NCI-H748 treated with DMSO at 0.1 percent for 48 hours (cell line): ENCODE measurements around the gene CACNA1A.
A peak's percentile ranks its signal among the peaks of the same experiment; 100 is the strongest.
"Not testable (repeated sequence)": the region's sequence is repeated elsewhere in the genome, so short reads cannot be mapped to it uniquely, and the experiment has no call there.

Source experiments
- DNase-seq: peaks from one replicate; lab custom pipeline; 2025; lab: John Stamatoyannopoulos, UW

The CACNA1A gene

GRCh38 chr19:13198634-13199033 is 307.6 kb downstream of the CACNA1A start:
- no peak for DNase-seq

- no peak for DNase-seq
These were observed 310.6 kb downstream of the CACNA1A start for GRCh38 chr19:13195678-13196077.

- no peak for DNase-seq
These were observed 315.3 kb downstream of the CACNA1A start for GRCh38 chr19:13190781-13191540.

DNA sequence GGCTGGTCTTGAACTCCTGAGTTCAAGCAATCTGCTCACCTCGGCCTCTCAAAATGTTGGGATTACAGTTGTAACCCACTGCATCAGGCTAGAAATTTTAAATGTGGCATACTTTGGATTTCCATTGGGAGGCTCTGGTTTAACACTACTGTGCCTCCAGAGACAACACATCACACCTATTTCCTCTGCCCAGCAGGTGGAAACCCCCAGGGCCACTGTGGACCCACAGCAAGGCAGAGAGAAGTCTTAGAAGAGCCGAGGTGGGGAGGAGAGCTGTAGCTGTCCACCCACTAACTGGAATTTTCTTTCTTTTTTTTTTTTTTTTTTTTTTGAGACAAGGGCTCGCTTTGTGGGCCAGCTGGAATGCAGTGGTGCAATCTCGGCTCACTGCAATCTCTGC is 316.7 kb downstream of the CACNA1A start:
- no peak for DNase-seq

GRCh38 chr19:13187419-13187818 is 318.9 kb downstream of the CACNA1A start:
- no peak for DNase-seq

GRCh38 chr19:13186688-13187087 is 319.6 kb downstream of the CACNA1A start:
- not testable (repeated sequence) for DNase-seq

DNA sequence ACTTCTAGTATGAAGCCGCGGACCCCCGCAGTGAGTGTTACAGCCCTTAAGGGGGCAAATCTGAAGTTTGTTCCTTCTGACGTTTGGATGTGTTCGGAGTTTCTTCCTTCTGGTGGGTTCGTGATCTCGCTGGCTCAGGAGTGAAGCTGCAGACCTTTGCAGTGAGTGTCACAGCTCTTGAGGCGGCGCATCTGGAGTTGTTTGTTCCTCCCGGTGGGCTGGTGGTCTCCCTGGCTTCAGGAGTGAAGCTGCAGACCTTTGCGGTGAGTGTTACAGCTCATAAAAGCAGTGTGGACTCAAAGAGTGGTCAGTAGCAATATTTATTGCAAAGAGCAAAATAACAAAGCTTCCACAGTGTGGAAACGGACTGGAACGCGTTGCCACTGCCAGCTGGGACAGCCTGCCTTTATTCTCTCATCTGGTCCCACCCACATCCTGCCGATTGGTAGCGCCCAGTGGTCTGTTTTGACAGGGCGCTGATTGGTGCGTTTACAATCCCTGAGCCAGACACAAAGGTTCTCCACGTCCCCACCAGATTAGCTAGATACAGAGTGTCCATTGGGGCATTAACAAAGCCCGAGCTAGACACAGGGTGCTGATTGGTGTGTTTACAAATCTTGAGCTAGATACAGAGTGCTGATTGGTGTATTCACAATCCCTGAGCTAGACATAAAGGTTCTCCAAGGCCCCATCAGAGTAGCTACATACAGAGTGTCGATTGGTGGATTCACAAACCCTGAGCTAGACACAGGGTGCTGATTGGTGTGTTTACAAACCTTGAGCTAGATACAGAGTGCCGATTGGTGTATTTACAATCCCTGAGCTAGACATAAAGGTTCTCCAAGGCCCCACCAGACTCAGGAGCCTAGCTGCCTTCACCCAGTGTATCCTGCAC is 320.3 kb downstream of the CACNA1A start:
- not testable (repeated sequence) for DNase-seq

- DNase-seq = not testable (repeated sequence)
These were observed 321.4 kb downstream of the CACNA1A start for GRCh38 chr19:13184926-13185325.

GRCh38 chr19:13181747-13182388 is 324.4 kb downstream of the CACNA1A start:
- DNase-seq = no peak

- DNase-seq = not testable (repeated sequence)
These were observed 328.0 kb downstream of the CACNA1A start for GRCh38 chr19:13178291-13178690.

DNA sequence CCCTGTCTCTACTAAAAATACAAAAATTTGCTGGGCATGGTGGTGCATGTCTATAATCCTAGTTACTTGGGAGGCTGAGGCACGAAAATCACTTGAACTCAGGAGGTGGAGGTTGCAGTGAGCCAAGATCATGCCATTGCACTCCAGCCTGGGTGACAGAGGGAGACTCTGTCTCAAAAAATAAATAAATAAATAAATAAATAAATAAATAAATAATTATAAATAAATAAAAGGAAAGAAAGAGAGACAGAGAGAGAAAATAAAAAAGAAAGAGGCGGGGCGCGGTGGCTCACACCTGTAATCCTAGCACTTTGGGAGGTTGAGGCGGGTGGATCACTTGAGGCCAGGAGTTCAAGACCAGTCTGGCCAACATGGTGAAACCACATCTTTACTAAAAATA is 328.7 kb downstream of the CACNA1A start:
- not testable (repeated sequence) for DNase-seq

DNA sequence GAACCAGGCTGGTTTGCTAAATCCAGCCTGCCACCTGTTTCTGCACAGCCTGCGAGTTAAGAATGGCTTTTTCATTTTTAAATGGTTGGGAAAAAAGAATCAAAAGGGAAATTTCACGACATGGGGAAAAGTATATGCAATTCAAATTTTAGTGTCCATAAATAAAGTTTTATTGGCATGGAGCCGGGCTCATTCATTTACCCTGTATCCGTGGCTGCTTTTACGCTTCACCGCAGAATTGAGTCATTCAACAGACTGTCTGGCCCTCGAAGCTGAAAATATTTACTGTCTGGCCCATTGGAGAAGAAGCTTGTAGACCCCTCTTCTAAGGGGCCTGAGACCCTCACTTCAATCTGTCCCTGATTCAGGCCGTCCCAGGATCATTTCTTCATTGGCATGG is 329.9 kb downstream of the CACNA1A start:
- DNase-seq = no peak

DNA sequence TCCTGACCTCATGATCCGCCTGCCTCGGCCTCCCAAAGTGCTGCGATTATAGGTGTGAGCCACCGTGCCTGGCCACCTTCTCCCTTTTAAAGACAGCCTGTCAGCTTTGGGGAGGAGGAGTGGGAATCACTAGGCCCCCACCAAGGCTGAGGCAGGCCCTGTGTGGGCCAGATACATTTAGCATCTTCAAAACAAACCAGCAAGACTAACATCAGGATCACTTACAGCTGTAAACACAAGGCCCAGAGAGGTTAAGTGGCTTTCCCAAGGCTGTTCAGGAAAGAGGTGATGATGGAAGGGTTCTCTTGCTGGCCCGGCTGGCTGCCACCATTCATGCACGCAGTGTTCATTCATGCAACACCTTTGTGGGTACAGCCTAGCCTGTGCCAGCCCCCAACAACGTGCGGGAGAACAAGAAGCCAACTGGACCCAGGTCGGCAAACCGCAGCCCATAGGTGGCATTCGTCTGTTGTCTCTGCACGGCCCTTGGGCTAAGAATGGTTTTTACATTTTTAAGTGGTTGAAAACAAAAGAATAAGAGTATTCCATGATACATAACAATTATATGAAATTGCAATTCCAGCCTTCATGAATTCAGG is 333.0 kb downstream of the CACNA1A start:
- DNase-seq = no peak

DNA sequence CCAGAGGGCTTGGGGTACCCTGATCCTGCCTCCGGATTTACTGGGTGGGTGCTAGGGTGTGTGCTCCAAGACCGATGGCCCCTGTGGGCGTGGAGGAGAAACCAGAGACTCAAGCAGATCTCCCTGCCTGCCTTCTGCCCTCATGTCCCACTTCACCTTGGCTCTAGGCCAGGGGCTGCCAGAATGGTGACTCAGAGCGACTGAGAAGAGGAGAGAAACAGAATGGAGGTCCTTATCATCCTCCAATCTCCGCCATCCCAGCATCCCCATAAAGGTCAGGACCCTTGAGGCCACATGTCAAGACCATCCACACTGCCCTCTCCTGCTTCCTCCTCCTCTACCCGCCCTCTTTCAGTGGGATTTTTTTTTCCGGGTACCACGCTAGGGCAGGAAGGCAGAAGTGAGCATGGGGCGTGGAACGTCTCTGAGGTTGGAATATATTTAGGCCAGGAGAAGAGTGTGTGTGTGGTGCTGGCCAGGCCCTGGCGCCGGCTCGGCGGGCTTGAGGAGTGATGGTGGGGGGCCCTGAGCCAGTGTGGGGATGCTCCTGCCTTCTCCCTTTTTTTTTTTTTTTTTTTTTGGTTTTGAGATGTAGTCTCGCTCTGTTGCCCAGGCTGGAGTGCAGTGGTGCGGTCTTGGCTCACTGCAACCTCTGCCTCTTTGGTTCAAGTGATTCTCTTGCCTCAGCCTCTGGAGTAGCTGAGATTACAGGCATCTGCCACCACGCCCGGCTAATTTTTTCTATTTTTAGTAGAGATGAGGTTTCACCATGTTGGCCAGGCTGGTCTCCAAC is 333.7 kb downstream of the CACNA1A start:
- no peak for DNase-seq

GRCh38 chr19:13171146-13171545 is 335.1 kb downstream of the CACNA1A start:
- no peak for DNase-seq

DNA sequence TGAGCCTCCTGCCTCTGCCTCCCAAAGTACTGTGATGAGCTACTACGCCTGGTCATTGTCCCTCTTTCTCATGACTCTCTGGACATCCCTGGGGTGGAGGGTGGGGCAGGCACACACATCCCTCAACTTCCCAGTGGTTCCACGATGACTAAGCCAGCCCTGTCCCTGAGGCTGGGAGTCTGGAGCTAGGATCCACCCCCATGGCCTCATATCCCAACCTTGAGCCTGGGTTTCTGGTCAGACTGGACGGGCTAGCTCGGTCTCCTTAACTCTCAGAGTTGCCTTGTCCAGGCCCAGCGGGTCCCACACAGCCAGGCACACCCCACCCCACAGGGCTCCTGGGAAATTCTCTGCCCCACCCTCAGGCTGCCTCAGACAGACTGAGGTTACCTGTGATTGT is 336.5 kb downstream of the CACNA1A start:
- DNase-seq = no peak

GRCh38 chr19:13166151-13166550 is 340.1 kb downstream of the CACNA1A start:
- DNase-seq = not testable (repeated sequence)

GRCh38 chr19:13165162-13165997 is 340.9 kb downstream of the CACNA1A start:
- DNase-seq = no peak

- DNase-seq = peak; percentile 29
These were observed 341.7 kb downstream of the CACNA1A start for GRCh38 chr19:13164343-13165161.
